Measurements from ENCODE around the gene DGCR2.

DNA sequence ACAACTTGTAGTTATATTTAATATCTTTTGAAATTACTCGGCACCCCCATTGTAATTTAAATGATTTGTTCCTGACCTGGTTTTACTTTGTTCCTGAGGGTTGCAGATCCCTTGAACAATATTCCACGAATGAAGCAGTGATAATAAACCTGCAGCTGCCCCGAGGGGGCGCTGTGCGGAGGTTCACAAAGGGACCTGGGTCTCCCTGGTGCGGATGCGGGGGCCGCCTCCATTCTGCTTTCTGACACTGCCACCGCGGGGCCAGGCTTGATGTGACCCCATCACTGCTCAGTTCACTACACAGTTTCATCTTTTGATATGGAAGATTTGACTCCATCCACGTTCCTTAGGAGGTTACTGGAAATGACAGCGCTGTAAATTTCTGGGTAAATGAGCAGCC is 123.2 kb downstream of the DGCR2 start:
- TF ChIP-seq, protein P1, sequence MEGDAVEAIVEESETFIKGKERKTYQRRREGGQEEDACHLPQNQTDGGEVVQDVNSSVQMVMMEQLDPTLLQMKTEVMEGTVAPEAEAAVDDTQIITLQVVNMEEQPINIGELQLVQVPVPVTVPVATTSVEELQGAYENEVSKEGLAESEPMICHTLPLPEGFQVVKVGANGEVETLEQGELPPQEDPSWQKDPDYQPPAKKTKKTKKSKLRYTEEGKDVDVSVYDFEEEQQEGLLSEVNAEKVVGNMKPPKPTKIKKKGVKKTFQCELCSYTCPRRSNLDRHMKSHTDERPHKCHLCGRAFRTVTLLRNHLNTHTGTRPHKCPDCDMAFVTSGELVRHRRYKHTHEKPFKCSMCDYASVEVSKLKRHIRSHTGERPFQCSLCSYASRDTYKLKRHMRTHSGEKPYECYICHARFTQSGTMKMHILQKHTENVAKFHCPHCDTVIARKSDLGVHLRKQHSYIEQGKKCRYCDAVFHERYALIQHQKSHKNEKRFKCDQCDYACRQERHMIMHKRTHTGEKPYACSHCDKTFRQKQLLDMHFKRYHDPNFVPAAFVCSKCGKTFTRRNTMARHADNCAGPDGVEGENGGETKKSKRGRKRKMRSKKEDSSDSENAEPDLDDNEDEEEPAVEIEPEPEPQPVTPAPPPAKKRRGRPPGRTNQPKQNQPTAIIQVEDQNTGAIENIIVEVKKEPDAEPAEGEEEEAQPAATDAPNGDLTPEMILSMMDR (IDR thresholded peaks at IDR 0.05): no peak
- TF ChIP-seq EP300 (IDR thresholded peaks at IDR 0.05) (no peak), POLR2AphosphoS5 (IDR thresholded peaks at IDR 0.05) (no peak)
